ENCODE results near the gene ARFIP2. TPM values are rescaled to one million over a fixed set of nuclear protein-coding genes. Genes with fewer than 3 reads are reported as not detected.

ARFIP2 gene
- total RNA-seq, 1 donor from 2014 or later = 72.7 TPM

GRCh38 chr11:6458352-6459098, 22.6 kb downstream of the ARFIP2 start:
- Histone ChIP-seq H3K36me3 (ENCODE audit: control insufficient read depth, insufficient read depth, low read length) (peaks cover 12% of the 10 kb centered on the region), H3K27me3 (ENCODE audit: control insufficient read depth, insufficient read depth, low read length) (no peaks in the 10 kb centered on the region), H3K4me3 (ENCODE audit: low read depth, low read length) (no peak overlapping the region)
- DNase-seq (ENCODE audit: low read depth) = no peak
- no peak for TF ChIP-seq CTCF (IDR thresholded peaks at IDR 0.05; ENCODE audit: insufficient read depth, low read length, severe bottlenecking)
- no peak for FAIRE-seq

- no peak overlapping the region for H3K4me3 ChIP-seq (ENCODE audit: low read depth, low read length)
- TF ChIP-seq CTCF (IDR thresholded peaks at IDR 0.05; ENCODE audit: insufficient read depth, low read length, severe bottlenecking) = no peak
- peaks cover 12% of the 10 kb centered on the region for H3K36me3 ChIP-seq (ENCODE audit: control insufficient read depth, insufficient read depth, low read length)
- H3K27me3 ChIP-seq (ENCODE audit: control insufficient read depth, insufficient read depth, low read length) = no peaks in the 10 kb centered on the region
- no peak for FAIRE-seq
- no peak for DNase-seq (ENCODE audit: low read depth)
Observed at GRCh38 chr11:6457581-6458320, 23.4 kb downstream of the ARFIP2 start.

GRCh38 chr11:6456361-6457073, 24.6 kb downstream of the ARFIP2 start:
- DNase-seq (ENCODE audit: low read depth) (no peak), FAIRE-seq (no peak)
- no peak for TF ChIP-seq CTCF (IDR thresholded peaks at IDR 0.05; ENCODE audit: insufficient read depth, low read length, severe bottlenecking)
- no peak overlapping the region for H3K4me3 ChIP-seq (ENCODE audit: low read depth, low read length)
- H3K36me3 ChIP-seq (ENCODE audit: control insufficient read depth, insufficient read depth, low read length) = peaks cover 12% of the 10 kb centered on the region
- H3K27me3 ChIP-seq (ENCODE audit: control insufficient read depth, insufficient read depth, low read length) = no peaks in the 10 kb centered on the region

- Histone ChIP-seq H3K36me3 (ENCODE audit: control insufficient read depth, insufficient read depth, low read length) (peaks cover 15% of the 10 kb centered on the region), H3K27me3 (ENCODE audit: control insufficient read depth, insufficient read depth, low read length) (no peaks in the 10 kb centered on the region), H3K4me3 (ENCODE audit: low read depth, low read length) (no peak overlapping the region)
- FAIRE-seq (no peak), DNase-seq (ENCODE audit: low read depth) (no peak)
- no peak for TF ChIP-seq CTCF (IDR thresholded peaks at IDR 0.05; ENCODE audit: insufficient read depth, low read length, severe bottlenecking)
Observed at GRCh38 chr11:6455070-6455469, 26.1 kb downstream of the ARFIP2 start.

GRCh38 chr11:6453152-6453551, 28.0 kb downstream of the ARFIP2 start:
- DNase-seq (ENCODE audit: low read depth) = no peak
- Histone ChIP-seq H3K27me3 (ENCODE audit: control insufficient read depth, insufficient read depth, low read length) (no peaks in the 10 kb centered on the region), H3K36me3 (ENCODE audit: control insufficient read depth, insufficient read depth, low read length) (peaks cover 16% of the 10 kb centered on the region), H3K4me3 (ENCODE audit: low read depth, low read length) (no peak overlapping the region)
- no peak for TF ChIP-seq CTCF (IDR thresholded peaks at IDR 0.05; ENCODE audit: insufficient read depth, low read length, severe bottlenecking)
- no peak for FAIRE-seq

Measured in bronchial epithelial cell (primary cell).